GM12878 (cell line): Measurements from ENCODE around the gene NANOS1.

Source experiments
- CTCF ChIP-seq, 3 experiments: IDR thresholded peaks in 2 of 3; conservative IDR thresholded peaks in 1 of 3; 2 replicates each; pipeline ENCODE4 v1.5.1; 2011; ENCODE audit warnings: low read depth in 3 of 3, low read length in 3 of 3, mild to moderate bottlenecking in 3 of 3, control low read depth in 2 of 3, moderate library complexity in 2 of 3, inconsistent platforms in 1 of 3, mixed read lengths in 1 of 3; ENCODE audit not compliant: control insufficient read depth in 2 of 3, insufficient read depth in 1 of 3; ENCODE audit errors: extremely low read depth in 1 of 3
- KDM1A ChIP-seq: fragments of 200-600 bp; sonication (generic); IDR thresholded peaks from 2 replicates; pipeline ENCODE4 v1.6.1; 2016; ENCODE audit warnings: borderline replicate concordance
- MLLT1 ChIP-seq: fragments of 450-650 bp; IDR thresholded peaks from 2 replicates; pipeline ENCODE4 v1.6.1; 2016; ENCODE audit warnings: mild to moderate bottlenecking
- SUPT20H ChIP-seq: IDR thresholded peaks from 2 replicates; pipeline ENCODE4 v1.6.1; 2011; ENCODE audit warnings: low read depth, mild to moderate bottlenecking, low read length, moderate library complexity, borderline replicate concordance; ENCODE audit not compliant: control insufficient read depth
- TF ChIP-seq, protein P1 (sequence below): fragments of 450-650 bp; IDR thresholded peaks from 2 replicates; pipeline ENCODE4 v1.6.1; 2017; ENCODE audit warnings: antibody characterized with exemption, mild to moderate bottlenecking, moderate library complexity

- TF ChIP-seq CTCF (IDR thresholded peaks at IDR 0.05 in 2 of 3, conservative IDR thresholded peaks at IDR 0.05 in 1 of 3; ENCODE audit: control insufficient read depth in 2 of 3, extremely low read depth in 1 of 3, insufficient read depth in 1 of 3, low read depth in 3 of 3, low read length in 3 of 3) (no peak), SUPT20H (no peak), KDM1A (no peak), MLLT1 (no peak)
- TF ChIP-seq, protein P1, sequence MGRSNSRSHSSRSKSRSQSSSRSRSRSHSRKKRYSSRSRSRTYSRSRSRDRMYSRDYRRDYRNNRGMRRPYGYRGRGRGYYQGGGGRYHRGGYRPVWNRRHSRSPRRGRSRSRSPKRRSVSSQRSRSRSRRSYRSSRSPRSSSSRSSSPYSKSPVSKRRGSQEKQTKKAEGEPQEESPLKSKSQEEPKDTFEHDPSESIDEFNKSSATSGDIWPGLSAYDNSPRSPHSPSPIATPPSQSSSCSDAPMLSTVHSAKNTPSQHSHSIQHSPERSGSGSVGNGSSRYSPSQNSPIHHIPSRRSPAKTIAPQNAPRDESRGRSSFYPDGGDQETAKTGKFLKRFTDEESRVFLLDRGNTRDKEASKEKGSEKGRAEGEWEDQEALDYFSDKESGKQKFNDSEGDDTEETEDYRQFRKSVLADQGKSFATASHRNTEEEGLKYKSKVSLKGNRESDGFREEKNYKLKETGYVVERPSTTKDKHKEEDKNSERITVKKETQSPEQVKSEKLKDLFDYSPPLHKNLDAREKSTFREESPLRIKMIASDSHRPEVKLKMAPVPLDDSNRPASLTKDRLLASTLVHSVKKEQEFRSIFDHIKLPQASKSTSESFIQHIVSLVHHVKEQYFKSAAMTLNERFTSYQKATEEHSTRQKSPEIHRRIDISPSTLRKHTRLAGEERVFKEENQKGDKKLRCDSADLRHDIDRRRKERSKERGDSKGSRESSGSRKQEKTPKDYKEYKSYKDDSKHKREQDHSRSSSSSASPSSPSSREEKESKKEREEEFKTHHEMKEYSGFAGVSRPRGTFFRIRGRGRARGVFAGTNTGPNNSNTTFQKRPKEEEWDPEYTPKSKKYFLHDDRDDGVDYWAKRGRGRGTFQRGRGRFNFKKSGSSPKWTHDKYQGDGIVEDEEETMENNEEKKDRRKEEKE = no peak
Observed at GRCh38 chr10:119061352-119061751, 31.8 kb downstream of the NANOS1 start.
